GM18868 (cell line): ENCODE data around the gene AUTS2.
A peak's percentile ranks its signal among the peaks of the same experiment; 100 is the strongest.
"Not testable (repeated sequence)": the region's sequence is repeated elsewhere in the genome, so short reads cannot be mapped to it uniquely, and the experiment has no call there.

ENCODE experiments used
- ATAC-seq: cut with Tn5 transposase; IDR thresholded peaks from one replicate; pipeline ENCODE4 v1.9.1; 2021; ENCODE audit warnings: mild to moderate bottlenecking, moderate library complexity; ENCODE audit not compliant: unreplicated experiment

Gene AUTS2

GRCh38 chr7:70263471-70264255 is 665.4 kb downstream of the AUTS2 start:
- ATAC-seq, result no peak

- ATAC-seq, result no peak
These were observed 667.9 kb downstream of the AUTS2 start for GRCh38 chr7:70266186-70266585.

- no peak for ATAC-seq
These were observed 669.3 kb downstream of the AUTS2 start for GRCh38 chr7:70267381-70268120.

GRCh38 chr7:70268179-70268578 is 669.9 kb downstream of the AUTS2 start:
- ATAC-seq, result no peak

GRCh38 chr7:70270149-70270548 is 671.9 kb downstream of the AUTS2 start:
- ATAC-seq, result no peak

- no peak for ATAC-seq
These were observed 673.4 kb downstream of the AUTS2 start for GRCh38 chr7:70271617-70272081.

- ATAC-seq, result not testable (repeated sequence)
These were observed 677.3 kb downstream of the AUTS2 start for GRCh38 chr7:70275570-70275969.

GRCh38 chr7:70285187-70285586 is 686.9 kb downstream of the AUTS2 start:
- no peak for ATAC-seq

GRCh38 chr7:70285854-70286253 is 687.6 kb downstream of the AUTS2 start:
- no peak for ATAC-seq

- no peak for ATAC-seq
These were observed 690.6 kb downstream of the AUTS2 start for GRCh38 chr7:70288781-70289456.

- no peak for ATAC-seq
These were observed 694.4 kb downstream of the AUTS2 start for GRCh38 chr7:70292716-70293115.

GRCh38 chr7:70294211-70294911 is 696.1 kb downstream of the AUTS2 start:
- ATAC-seq, result no peak

GRCh38 chr7:70298780-70299471 is 700.7 kb downstream of the AUTS2 start:
- ATAC-seq, result no peak

- no peak for ATAC-seq
These were observed 701.2 kb downstream of the AUTS2 start for GRCh38 chr7:70299472-70299807.

GRCh38 chr7:70301673-70302185 is 703.5 kb downstream of the AUTS2 start:
- no peak for ATAC-seq

- peak; percentile 30 for ATAC-seq
These were observed 705.0 kb downstream of the AUTS2 start for GRCh38 chr7:70303309-70303708.

GRCh38 chr7:70303780-70304179 is 705.5 kb downstream of the AUTS2 start:
- peak; percentile 64 for ATAC-seq

GRCh38 chr7:70306173-70306572 is 707.9 kb downstream of the AUTS2 start:
- no peak for ATAC-seq

- ATAC-seq, result no peak
These were observed 709.4 kb downstream of the AUTS2 start for GRCh38 chr7:70307544-70308106.

GRCh38 chr7:70312336-70312735 is 714.1 kb downstream of the AUTS2 start:
- no peak for ATAC-seq
